ENCODE measurements around the gene PDS5A.
"Not testable (repeated sequence)": the region's sequence is repeated elsewhere in the genome, so short reads cannot be mapped to it uniquely, and the experiment has no call there.

The PDS5A gene

GRCh38 chr4:39970671-39971640 is 6.8 kb downstream of the PDS5A start:
- DNase-seq (ENCODE audit: low read depth) = no peak

- no peak for DNase-seq (ENCODE audit: low read depth)
Observed at GRCh38 chr4:39963656-39964055, 14.1 kb downstream of the PDS5A start.

DNA sequence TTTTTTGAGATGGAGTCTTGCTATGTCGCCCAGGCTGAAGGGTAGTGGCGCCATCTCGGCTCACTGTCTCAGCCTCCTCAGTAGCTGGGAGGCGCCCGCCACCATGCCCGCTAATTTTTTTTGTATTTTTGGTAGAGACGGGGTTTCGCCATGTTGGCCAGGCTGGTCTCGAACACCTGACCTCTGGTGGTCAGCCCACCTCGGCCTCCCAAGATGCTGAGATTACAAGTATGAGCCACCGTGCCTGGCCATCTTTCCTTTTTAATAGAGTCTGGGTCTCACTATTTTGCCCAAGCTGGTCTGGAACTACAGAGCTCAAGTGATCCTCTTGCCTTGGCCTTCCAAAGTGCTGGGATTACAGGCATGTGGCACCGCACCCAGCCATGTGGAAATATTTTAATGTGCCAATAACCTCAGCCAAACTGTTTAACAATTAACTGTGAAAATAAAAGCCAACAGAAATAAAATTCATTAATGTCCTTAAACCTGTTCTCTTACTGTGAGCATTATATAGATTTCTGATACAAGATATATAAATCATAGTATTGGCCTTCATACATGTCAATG is 16.3 kb downstream of the PDS5A start:
- DNase-seq (ENCODE audit: low read depth) = no peak

GRCh38 chr4:39950861-39951481 is 26.7 kb downstream of the PDS5A start:
- DNase-seq (ENCODE audit: low read depth) = no peak

DNA sequence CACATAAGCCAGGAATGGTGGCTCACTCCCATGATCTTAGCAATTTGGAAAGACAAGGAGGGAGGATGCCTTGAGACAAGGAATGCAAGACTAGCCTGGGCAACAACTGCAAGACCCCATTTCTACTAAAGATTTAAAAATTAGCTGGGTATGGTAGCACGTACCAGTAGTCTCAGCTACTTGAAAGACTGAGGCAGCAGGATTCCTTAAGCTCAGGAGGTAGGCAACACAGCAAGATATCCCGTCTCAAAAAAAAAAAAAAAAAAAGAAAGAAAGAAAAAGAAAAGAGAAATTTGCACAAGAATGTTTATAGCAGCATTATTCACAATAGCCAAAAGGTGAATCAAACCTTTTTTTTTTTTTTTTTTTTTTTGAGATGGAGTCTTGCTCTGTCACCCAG is 29.7 kb downstream of the PDS5A start:
- no peak for DNase-seq (ENCODE audit: low read depth)

DNA sequence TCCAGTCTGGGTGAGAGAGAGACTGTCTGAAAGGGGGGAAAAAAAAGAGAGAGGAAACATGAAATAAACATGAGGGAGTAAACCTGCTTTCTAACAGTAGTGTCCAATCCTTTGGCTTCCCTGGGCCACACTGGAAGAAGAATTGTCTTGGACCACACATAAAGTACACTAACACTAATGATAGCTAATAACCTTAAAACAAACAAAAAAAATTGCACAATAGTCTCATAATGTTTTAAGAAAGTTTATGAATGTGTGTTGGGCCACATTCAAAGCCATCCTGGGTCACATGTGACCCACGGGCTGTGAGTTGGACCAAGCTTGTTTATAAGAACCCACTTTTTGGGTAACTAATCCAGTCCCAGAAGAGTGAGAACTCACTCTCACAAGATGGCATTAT is 30.3 kb downstream of the PDS5A start:
- DNase-seq (ENCODE audit: low read depth) = no peak

DNA sequence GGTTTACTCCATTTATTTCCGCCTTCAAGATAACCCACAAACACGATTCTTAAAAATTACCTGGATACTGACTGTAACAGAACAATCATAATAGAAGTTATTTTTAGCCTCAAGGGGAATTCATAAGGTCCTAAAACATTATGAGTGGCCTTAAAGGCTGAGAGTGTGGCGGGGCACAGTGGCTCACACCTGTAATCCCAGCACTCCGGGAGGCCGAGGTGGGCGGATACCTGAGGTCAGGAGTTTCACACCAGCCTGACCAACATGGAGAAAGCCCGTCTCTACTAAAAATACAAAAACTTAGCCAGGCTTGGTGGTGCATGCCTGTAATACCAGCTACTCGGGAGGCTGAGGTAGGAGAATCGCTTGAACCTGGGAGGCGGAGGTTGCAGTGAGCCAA is 33.5 kb downstream of the PDS5A start:
- DNase-seq (ENCODE audit: low read depth) = not testable (repeated sequence)

GRCh38 chr4:39942507-39942906 is 35.2 kb downstream of the PDS5A start:
- no peak for DNase-seq (ENCODE audit: low read depth)

DNA sequence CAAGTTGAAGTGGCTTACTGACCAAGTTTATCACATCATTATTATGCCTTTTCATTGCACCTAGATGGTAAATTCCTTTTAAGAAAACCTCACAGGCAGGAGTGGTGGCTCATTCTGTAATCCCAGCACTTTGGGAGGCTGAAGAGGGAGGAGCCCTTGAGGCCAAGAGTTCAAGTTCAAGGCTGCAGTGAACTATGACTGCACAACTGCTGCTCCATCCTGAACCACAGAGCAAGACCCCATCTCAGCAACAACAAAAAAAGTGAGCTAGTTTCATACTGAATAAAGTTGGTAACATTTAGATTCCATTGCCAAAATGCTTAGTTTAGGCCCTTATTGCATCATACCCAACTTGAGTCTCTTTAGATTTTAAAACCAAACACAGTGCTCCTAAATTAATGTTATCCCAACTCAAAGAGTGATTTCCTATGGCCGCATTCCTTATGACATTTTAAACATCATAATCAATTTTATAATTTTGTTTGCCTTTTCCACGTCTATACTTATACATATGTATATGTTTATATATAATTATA is 36.0 kb downstream of the PDS5A start:
- DNase-seq (ENCODE audit: low read depth) = no peak

DNA sequence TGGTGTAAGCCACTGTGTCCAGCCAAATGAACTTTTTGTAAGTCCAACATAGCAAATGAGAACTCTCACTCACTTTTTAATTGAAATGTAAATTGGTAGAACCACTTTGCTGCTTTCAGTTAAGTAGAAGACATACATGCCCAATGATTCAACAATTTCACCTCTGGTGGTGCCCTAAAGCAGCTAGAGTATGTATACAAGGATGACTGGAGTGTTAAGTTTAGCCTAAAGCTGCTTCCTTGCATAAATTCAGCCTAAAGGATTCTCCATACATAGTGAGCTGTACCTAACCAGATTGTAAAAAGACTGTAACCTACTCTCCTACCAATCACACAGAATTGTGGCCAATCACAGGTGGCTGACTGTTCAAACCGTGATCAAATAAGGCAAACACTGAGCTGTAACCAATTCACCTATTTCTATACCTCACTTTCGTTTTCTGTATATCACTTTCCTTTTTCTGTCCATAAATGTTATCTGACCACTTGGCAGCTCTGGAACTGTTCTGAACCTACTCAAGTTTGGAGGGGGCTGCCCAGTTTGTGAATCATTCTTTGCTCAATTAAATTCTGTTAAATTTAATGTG is 39.9 kb downstream of the PDS5A start:
- DNase-seq (ENCODE audit: low read depth) = no peak

- DNase-seq (ENCODE audit: low read depth) = no peak
Observed at GRCh38 chr4:39936565-39937418, 40.9 kb downstream of the PDS5A start.

GRCh38 chr4:39933671-39934590 is 43.8 kb downstream of the PDS5A start:
- DNase-seq (ENCODE audit: low read depth) = no peak

GRCh38 chr4:39932776-39933402 is 44.8 kb downstream of the PDS5A start:
- DNase-seq (ENCODE audit: low read depth) = no peak

- DNase-seq (ENCODE audit: low read depth) = no peak
Observed at GRCh38 chr4:39931441-39931901, 46.2 kb downstream of the PDS5A start.

- no peak for DNase-seq (ENCODE audit: low read depth)
Observed at GRCh38 chr4:39928538-39928937, 49.2 kb downstream of the PDS5A start.

DNA sequence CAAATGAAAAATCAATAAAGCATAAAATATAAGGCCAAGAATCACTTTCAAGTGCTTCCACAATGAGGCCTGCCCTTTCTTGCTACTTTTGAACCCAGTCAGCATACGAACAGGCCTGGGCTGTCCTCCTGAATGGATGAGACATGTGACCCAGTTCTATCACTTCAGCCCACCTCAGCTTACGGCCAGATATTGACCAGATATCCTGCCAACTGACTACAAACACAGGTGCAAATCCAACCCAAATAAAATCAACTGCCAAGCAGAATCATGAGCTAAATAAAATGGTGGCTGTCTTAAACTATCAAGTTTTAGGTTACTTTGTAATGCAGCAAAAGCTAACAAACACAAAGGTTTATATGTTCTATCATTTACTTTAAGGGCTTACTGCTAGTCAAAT is 53.7 kb downstream of the PDS5A start:
- no peak for DNase-seq (ENCODE audit: low read depth)

DNA sequence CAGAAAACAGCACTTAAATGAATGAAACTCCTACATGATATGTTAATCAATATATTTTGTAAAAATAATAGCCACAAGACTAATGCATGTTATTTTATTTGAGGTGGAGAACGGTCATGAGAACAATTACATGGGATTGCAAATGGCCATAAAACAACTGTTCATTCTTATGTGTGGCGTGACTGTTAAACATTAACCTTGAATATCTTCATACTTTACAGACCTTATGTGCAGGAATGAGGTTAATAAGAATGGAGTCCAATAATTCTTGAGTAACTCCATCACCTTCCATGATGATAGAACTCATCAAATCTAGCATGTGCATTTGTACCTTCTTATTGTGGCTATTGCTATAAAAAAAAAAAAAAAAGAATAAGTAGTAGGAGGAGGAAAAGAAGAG is 55.3 kb downstream of the PDS5A start:
- no peak for DNase-seq (ENCODE audit: low read depth)

DNA sequence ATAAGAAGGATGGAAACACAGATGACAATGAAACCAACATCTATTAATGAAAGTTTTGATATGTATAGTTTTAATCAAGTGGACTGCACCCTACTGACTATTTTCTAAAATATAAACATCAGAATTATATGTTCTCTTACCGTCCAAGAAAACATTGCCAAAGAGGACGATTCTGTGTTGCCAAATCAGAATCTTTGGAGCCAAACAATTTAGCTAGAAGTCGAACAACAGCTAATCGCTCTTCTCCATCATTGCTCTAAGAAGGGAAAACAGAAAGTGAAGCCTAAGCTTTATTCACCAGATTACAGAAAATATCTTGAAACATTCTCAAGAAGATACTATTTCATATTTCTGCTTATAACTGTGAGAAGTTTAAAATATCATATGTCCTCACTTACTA is 64.2 kb downstream of the PDS5A start:
- no peak for DNase-seq (ENCODE audit: low read depth)

DNA sequence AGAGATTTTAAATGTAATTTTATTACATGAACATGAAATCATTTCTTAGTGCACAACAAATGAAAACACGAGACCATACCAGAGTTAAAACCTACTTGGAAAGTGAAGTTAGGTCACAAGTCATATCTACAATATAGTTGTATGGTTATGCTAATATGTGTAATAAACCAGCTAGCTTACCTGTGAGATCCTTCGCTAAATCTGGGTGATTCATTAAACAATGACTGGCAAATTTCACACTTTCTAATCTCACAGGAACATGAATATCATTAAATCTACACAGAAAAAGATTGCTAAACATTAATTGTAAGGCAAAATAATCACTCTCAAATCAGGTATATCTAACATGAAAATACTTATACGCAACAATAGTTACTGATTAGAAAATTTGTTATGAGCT is 67.6 kb downstream of the PDS5A start:
- no peak for DNase-seq (ENCODE audit: low read depth)

GRCh38 chr4:39908284-39908683 is 69.4 kb downstream of the PDS5A start:
- DNase-seq (ENCODE audit: low read depth) = no peak
